K562 (cell line): ENCODE data around the gene TMEM116. TPM values are rescaled to one million over a fixed set of nuclear protein-coding genes. Genes with fewer than 3 reads are reported as not detected.

Experiments
- ATAC-seq: fragments of 200-7000 bp; cut with Tn5 transposase; 3 replicates; pipeline ENCODE4 v1.9.1; 2020; ENCODE audit warnings: moderate library complexity
- BruUV-seq: library from RNA; stranded (reverse); fragments of 400-500 nt; replicated peaks from 2 replicates; lab custom pipeline; 2021; lab: Mats Ljungman, UMichigan
- CTCF ChIA-PET: fragments of 300-600 bp; formaldehyde crosslinking; extraction: SDS; loops from one replicate; lab custom pipeline; 2021; ENCODE audit warnings: low intra/inter-chr PET ratio; lab: Yijun Ruan, JAX
- POLR2A ChIA-PET: fragments of 300-600, 350-650 bp; sonication (Branson Sonifier 250); formaldehyde crosslinking; extraction: SDS; loops from one replicate; lab custom pipeline; 2021; ENCODE audit warnings: antibody characterized with exemption, inconsistent platforms; lab: Yijun Ruan, JAX
- DNase-seq, 4 experiments: peaks; one replicate each; pipeline versions ENCODE4 v3.0.0 to v3.0.0-alpha.2; 2011 to 2018; ENCODE audit warnings: low spot score in 3 of 4, mixed read lengths in 3 of 4; ENCODE audit errors: extremely low read depth in 1 of 4
- FAIRE-seq: peaks from 2 replicates; lab custom pipeline; 2011; peaks lifted over from hg19 to GRCh38; lab: Jason Lieb, UNC
- H2AFZ ChIP-seq: 2 replicates; pipeline ENCODE4 v1.6.0; 2011; ENCODE audit warnings: low read depth, low read length, control low read depth, inconsistent platforms
- H3K27ac ChIP-seq: fragments of 200-600 bp; 3 replicates; pipeline ENCODE4 v1.8.0; 2011; ENCODE audit warnings: low read depth, mild to moderate bottlenecking, control low read depth, inconsistent platforms, low read length, moderate library complexity, mixed read lengths; ENCODE audit errors: extremely low read depth
- H3K27me3 ChIP-seq, 2 experiments: fragments of 300-600 bp in 1 of 2; 2 replicates in 1 of 2; 3 replicates in 1 of 2; pipeline versions ENCODE4 v1.6.0 to v1.8.0; 2011; ENCODE audit warnings: inconsistent platforms in 2 of 2, low read length in 2 of 2, mild to moderate bottlenecking in 1 of 2, mixed read lengths in 1 of 2, moderate library complexity in 1 of 2; ENCODE audit not compliant: control insufficient read depth in 2 of 2, insufficient read depth in 2 of 2
- H3K36me3 ChIP-seq: fragments of 300-600 bp; 3 replicates; pipeline ENCODE4 v1.8.0; 2011; ENCODE audit warnings: mild to moderate bottlenecking, low read length, inconsistent platforms; ENCODE audit not compliant: control insufficient read depth, insufficient read depth
- H3K4me1 ChIP-seq, 2 experiments: fragments of 200-600 bp in 1 of 2; replicated peaks in 1 of 2; 2 replicates in 1 of 2; 3 replicates in 1 of 2; pipeline versions ENCODE4 v1.5.1 to v1.8.0; 2011; ENCODE audit warnings: inconsistent platforms in 2 of 2, low read length in 2 of 2, mild to moderate bottlenecking in 1 of 2, mixed read lengths in 1 of 2, moderate library complexity in 1 of 2; ENCODE audit not compliant: control insufficient read depth in 2 of 2, insufficient read depth in 2 of 2
- H3K4me2 ChIP-seq: 2 replicates; pipeline ENCODE4 v1.6.1; 2011; ENCODE audit warnings: low read length, control low read depth, inconsistent platforms, mixed read lengths; ENCODE audit not compliant: insufficient read depth
- H3K4me3 ChIP-seq: fragments of 200-600 bp; sonication (generic), shearing (Covaris generic); 2 replicates; pipeline ENCODE4 v1.5.1; 2016; ENCODE audit warnings: control low read depth, inconsistent platforms
- H3K79me2 ChIP-seq: fragments of 200-600 bp; 3 replicates; pipeline ENCODE4 v1.8.0; 2011; ENCODE audit warnings: low read length, inconsistent platforms; ENCODE audit not compliant: control insufficient read depth, insufficient read depth
- H3K9ac ChIP-seq, 2 experiments: 2 replicates each; pipeline versions ENCODE4 v1.6.0 to v1.6.1; 2011; ENCODE audit warnings: low read depth in 2 of 2, low read length in 2 of 2, control low read depth in 1 of 2, inconsistent platforms in 1 of 2, mild to moderate bottlenecking in 1 of 2, mixed read lengths in 1 of 2; ENCODE audit not compliant: insufficient read depth in 1 of 2
- H3K9me1 ChIP-seq: one replicate; pipeline ENCODE4 v1.6.0; 2011; ENCODE audit warnings: inconsistent platforms, mild to moderate bottlenecking, low read length, moderate library complexity; ENCODE audit not compliant: control insufficient read depth, insufficient read depth
- H3K9me3 ChIP-seq: replicated peaks from 2 replicates; pipeline ENCODE4 v1.5.1; 2011; ENCODE audit warnings: low read depth, low read length, inconsistent platforms; ENCODE audit not compliant: control insufficient read depth, insufficient read depth
- H4K20me1 ChIP-seq: replicated peaks from 2 replicates; pipeline ENCODE4 v1.6.1; 2011; ENCODE audit warnings: low read length, inconsistent platforms, mixed read lengths; ENCODE audit not compliant: control insufficient read depth, insufficient read depth
- BACH1 ChIP-seq: fragments of 200-800 bp; sonication (Bioruptor generic); IDR thresholded peaks from 2 replicates; pipeline ENCODE4 v1.6.1; 2016; ENCODE audit warnings: missing genetic modification characterization, missing compliant biosample characterization
- CREM ChIP-seq: IDR thresholded peaks from 2 replicates; pipeline ENCODE4 v1.6.1; 2014; ENCODE audit warnings: antibody characterized with exemption, low read depth
- CSDE1 ChIP-seq, 2 experiments: fragments of 450-650 bp; IDR thresholded peaks; 2 replicates each; pipeline ENCODE4 v1.6.1; 2016; ENCODE audit warnings: mild to moderate bottlenecking in 1 of 2
- FOXJ3 ChIP-seq: sonication (generic); formaldehyde crosslinking; IDR thresholded peaks from 2 replicates; pipeline ENCODE4 v1.4.0; 2020; ENCODE audit warnings: mild to moderate bottlenecking, missing genetic modification reagents
- GATAD2A ChIP-seq: fragments of 450-650 bp; IDR thresholded peaks from 2 replicates; pipeline ENCODE4 v1.6.1; 2017
- JUND ChIP-seq, 2 experiments: IDR thresholded peaks; 2 replicates in 1 of 2; 3 replicates in 1 of 2; pipeline ENCODE4 v1.6.1; 2011; ENCODE audit warnings: borderline replicate concordance in 2 of 2, low read depth in 2 of 2, low read length in 2 of 2, improper control_type of control experiment in 1 of 2, missing biosample characterization in 1 of 2, missing genetic modification characterization in 1 of 2, missing genetic modification reagents in 1 of 2
- KDM2B ChIP-seq: fragments of 250-450 bp; sonication (Bioruptor Pico); IDR thresholded peaks from 2 replicates; pipeline ENCODE4 v1.8.0; 2021; ENCODE audit warnings: mild to moderate bottlenecking, moderate library complexity
- SMARCB1 ChIP-seq: IDR thresholded peaks from 2 replicates; pipeline ENCODE4 v1.6.1; 2011; ENCODE audit warnings: improper control_type of control experiment, low read depth; ENCODE audit not compliant: insufficient read length
- ZNF133 ChIP-seq: fragments of 250-450 bp; sonication (Bioruptor Pico); IDR thresholded peaks from 2 replicates; pipeline ENCODE4 v1.4.0; 2020; ENCODE audit warnings: mild to moderate bottlenecking
- ZNF23 ChIP-seq: fragments of 250-450 bp; sonication (Bioruptor Pico); IDR thresholded peaks from 2 replicates; pipeline ENCODE4 v1.4.0; 2020; ENCODE audit warnings: mild to moderate bottlenecking
- ZNF3 ChIP-seq: fragments of 250-450 bp; sonication (Bioruptor Pico); IDR thresholded peaks from 2 replicates; pipeline ENCODE4 v1.5.0; 2021; ENCODE audit warnings: mild to moderate bottlenecking, moderate library complexity
- WGBS: fragments of 100-300 bp; shearing (Covaris generic); methylation state at CpG from one replicate; pipeline ENCODE4 v1.1.6; 2016; ENCODE audit warnings: low coverage, mixed read lengths; ENCODE audit not compliant: insufficient coverage; ENCODE audit errors: missing lambda C conversion rate; 5-methylcytosine and 5-hydroxymethylcytosine counted together
- in situ Hi-C: fragments of 300-500 bp; cut with MboI; formaldehyde crosslinking; loops from 4 replicates; pipeline ENCODE4 v1.15.0; 2018; ENCODE audit warnings: inconsistent platforms, mixed read lengths
- intact Hi-C: fragments of 100-400 bp; cut with micrococcal nuclease; formaldehyde crosslinking; loops from 2 replicates; pipeline ENCODE4 v1.14.2; 2022
- polyA plus RNA-seq, 8 experiments: library from polyadenylated mRNA; depleted of rRNA in 4 of 8; stranded (reverse) in 5 of 8; unstranded in 3 of 8; fragments of >200 nt; fragmentation: Nextera tagmentation in 2 of 8; fragmentation: Illumina TruSeq in 1 of 8; extraction: Ambion mirVana in 2 of 8; extraction: Trizol in 1 of 8; gene quantifications; 2 replicates each; pipeline versions ENCODE4 v1.2.1 to v1.2.3, GENCODE V29; 2011 to 2014; ENCODE audit warnings: inconsistent platforms in 1 of 8, missing spikeins in 1 of 8
- total RNA-seq, 7 experiments: library from RNA; depleted of rRNA in 6 of 7; stranded (reverse); fragments of >200 nt in 6 of 7; fragmentation: Illumina TruSeq in 2 of 7; extraction: Trizol in 2 of 7; gene quantifications; 2 replicates each; pipeline versions ENCODE4 v1.2.1 to v1.2.3, GENCODE V29; 2011 to 2021; ENCODE audit warnings: low replicate concordance in 1 of 7
- TF ChIP-seq, protein P1 (sequence below): fragments of 250-450 bp; sonication (Bioruptor Pico); IDR thresholded peaks from 2 replicates; pipeline ENCODE4 v1.6.1; 2021; ENCODE audit warnings: mild to moderate bottlenecking
- TF ChIP-seq, protein P2 (sequence below): fragments of 450-650 bp; formaldehyde crosslinking; IDR thresholded peaks from 2 replicates; pipeline ENCODE4 v1.4.0; 2020; ENCODE audit warnings: mild to moderate bottlenecking, moderate library complexity

Gene TMEM116
- total and polyA plus RNA-seq, 9 of the 15 experiments (the other 6 are each of a cell fraction or from before 2014, with no cell fraction given): 5.2 to 78.6 (median 13.9) TPM

DNA sequence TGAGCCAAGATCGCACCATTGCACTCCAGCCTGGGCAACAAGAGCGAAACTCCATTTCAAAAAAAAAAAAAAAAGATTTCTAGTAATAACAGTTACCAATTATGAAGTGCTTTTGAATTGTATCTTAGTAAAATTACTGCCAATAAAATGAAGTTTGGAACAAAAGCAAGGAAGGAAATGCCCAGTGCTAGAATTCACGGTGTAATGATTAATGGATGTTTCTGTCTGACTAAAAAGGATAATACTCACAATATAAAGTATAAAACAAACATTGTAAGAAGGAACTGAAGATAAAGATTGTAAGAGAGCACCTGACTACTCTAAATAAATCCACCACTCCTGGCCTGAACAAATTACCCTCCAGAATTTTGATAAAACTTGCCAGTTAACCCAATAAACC, 4.0 kb downstream of the TMEM116 start:
- no TSS peak for BruUV-seq
- no peak for TF ChIP-seq FOXJ3 (CRISPR knock-in tag)
- no peak for TF ChIP-seq JUND (IDR thresholded peaks at IDR 0.05; ENCODE audit: borderline replicate concordance, low read depth, low read length)
- no peak for TF ChIP-seq JUND (tag; IDR thresholded peaks at IDR 0.05; ENCODE audit: borderline replicate concordance, low read depth, low read length)
- no peak for TF ChIP-seq ZNF3 (CRISPR knock-in tag)
- TF ChIP-seq CREM: no peak
- no peak for TF ChIP-seq SMARCB1
- no peak for TF ChIP-seq CSDE1 (IDR thresholded peaks at IDR 0.05)
- no peak for TF ChIP-seq BACH1 (tag)
- TF ChIP-seq GATAD2A: no peak
- TF ChIP-seq, protein P1, sequence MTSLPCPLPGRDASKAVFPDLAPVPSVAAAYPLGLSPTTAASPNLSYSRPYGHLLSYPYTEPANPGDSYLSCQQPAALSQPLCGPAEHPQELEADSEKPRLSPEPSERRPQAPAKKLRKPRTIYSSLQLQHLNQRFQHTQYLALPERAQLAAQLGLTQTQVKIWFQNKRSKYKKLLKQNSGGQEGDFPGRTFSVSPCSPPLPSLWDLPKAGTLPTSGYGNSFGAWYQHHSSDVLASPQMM: no peak
- no peak for TF ChIP-seq KDM2B (CRISPR knock-in tag)
- TF ChIP-seq ZNF133 (CRISPR knock-in tag): no peak
- TF ChIP-seq, protein P2, sequence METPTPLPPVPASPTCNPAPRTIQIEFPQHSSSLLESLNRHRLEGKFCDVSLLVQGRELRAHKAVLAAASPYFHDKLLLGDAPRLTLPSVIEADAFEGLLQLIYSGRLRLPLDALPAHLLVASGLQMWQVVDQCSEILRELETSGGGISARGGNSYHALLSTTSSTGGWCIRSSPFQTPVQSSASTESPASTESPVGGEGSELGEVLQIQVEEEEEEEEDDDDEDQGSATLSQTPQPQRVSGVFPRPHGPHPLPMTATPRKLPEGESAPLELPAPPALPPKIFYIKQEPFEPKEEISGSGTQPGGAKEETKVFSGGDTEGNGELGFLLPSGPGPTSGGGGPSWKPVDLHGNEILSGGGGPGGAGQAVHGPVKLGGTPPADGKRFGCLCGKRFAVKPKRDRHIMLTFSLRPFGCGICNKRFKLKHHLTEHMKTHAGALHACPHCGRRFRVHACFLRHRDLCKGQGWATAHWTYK (CRISPR knock-in tag): no peak
- TF ChIP-seq ZNF23 (CRISPR knock-in tag): no peak
- Histone ChIP-seq H3K4me1 (peaks cover 36 to 39% of the 10 kb centered on the region in 2 experiments; a peak in 4 of 5 replicates), H3K79me2 (peaks cover 51% of the 10 kb centered on the region), H2AFZ (no peak overlapping the region), H3K4me3 (no peak overlapping the region), H3K4me2 (no peak overlapping the region), H3K36me3 (0 out of 3 replicates have a peak, but pooled peaks cover 9% of the 10 kb centered on the region), H3K27ac (no peak overlapping the region), H3K9ac (no peak overlapping the region; a peak in 1 of 4 replicates), H3K9me1 (no peaks in the 10 kb centered on the region), H3K27me3 (no peaks in the 10 kb centered on the region), H4K20me1 (no peaks in the 10 kb centered on the region), H3K9me3 (no peaks in the 10 kb centered on the region)
- ATAC-seq (no peak), FAIRE-seq (no peak), DNase-seq (no peak)
- intact Hi-C loops: no loop called here
- CTCF ChIA-PET: no interaction called here
- POLR2A ChIA-PET: no interaction called here
- in situ Hi-C loops: loop anchor here (5.0 kb wide), 1 partner anchor 57 kb away; no protein-coding TSS in a partner anchor
- WGBS: 74% methylated on average over 2 of the region's 3 CpGs
